ENCODE data around the gene CACNA1I.

DNA sequence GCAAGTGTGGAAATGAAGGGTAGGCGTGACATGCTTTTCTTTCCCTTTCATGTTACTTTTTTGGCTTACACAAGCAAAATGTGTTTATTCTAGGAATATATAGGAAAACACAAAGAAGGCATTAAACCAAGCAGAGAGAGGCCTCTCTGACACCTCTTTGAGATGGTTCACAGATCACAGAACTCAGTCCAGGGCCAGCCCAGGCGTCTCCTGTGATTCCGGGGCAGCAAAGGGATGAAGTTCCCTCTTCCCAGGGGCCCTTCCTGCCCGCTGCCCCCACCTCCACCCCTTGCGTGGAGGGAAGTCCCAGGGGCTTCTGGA, 78.0 kb downstream of the CACNA1I start:
- TF ChIP-seq, protein P1, sequence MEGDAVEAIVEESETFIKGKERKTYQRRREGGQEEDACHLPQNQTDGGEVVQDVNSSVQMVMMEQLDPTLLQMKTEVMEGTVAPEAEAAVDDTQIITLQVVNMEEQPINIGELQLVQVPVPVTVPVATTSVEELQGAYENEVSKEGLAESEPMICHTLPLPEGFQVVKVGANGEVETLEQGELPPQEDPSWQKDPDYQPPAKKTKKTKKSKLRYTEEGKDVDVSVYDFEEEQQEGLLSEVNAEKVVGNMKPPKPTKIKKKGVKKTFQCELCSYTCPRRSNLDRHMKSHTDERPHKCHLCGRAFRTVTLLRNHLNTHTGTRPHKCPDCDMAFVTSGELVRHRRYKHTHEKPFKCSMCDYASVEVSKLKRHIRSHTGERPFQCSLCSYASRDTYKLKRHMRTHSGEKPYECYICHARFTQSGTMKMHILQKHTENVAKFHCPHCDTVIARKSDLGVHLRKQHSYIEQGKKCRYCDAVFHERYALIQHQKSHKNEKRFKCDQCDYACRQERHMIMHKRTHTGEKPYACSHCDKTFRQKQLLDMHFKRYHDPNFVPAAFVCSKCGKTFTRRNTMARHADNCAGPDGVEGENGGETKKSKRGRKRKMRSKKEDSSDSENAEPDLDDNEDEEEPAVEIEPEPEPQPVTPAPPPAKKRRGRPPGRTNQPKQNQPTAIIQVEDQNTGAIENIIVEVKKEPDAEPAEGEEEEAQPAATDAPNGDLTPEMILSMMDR (IDR thresholded peaks at IDR 0.05 in 4 of 5, conservative IDR thresholded peaks at IDR 0.05 in 1 of 5): no peak
- TF ChIP-seq POLR2A (IDR thresholded peaks at IDR 0.05): no peak
